GM18508 (cell line): ENCODE data around the gene KEL.
A peak's percentile ranks its signal among the peaks of the same experiment; 100 is the strongest.
"Not testable (repeated sequence)": the region's sequence is repeated elsewhere in the genome, so short reads cannot be mapped to it uniquely, and the experiment has no call there.

ENCODE experiments used
- ATAC-seq: cut with Tn5 transposase; IDR thresholded peaks from one replicate; pipeline ENCODE4 v1.9.1; 2021; ENCODE audit warnings: moderate number of reproducible peaks; ENCODE audit not compliant: insufficient read depth, unreplicated experiment

Gene KEL

GRCh38 chr7:142961973-142962926 lies at the start of gene KEL:
KEL (minus strand) TSS chr7:142962363; CDS start chr7:142962206, 157 bp downstream.
- ATAC-seq: no peak

GRCh38 chr7:143008007-143008901 lies 46.1 kb upstream of the KEL start:
- ATAC-seq: no peak

- no peak for ATAC-seq
Observed at GRCh38 chr7:143005632-143006260, 43.6 kb upstream of the KEL start.

GRCh38 chr7:143003393-143004051 lies 41.4 kb upstream of the KEL start:
- peak; percentile 59 for ATAC-seq

GRCh38 chr7:143002898-143003297 lies 40.7 kb upstream of the KEL start:
- no peak for ATAC-seq

GRCh38 chr7:143002106-143002505 lies 39.9 kb upstream of the KEL start:
- ATAC-seq: no peak

- ATAC-seq: no peak
Observed at GRCh38 chr7:143000648-143001047, 38.5 kb upstream of the KEL start.

GRCh38 chr7:142999793-143000192 lies 37.6 kb upstream of the KEL start:
- no peak for ATAC-seq

- no peak for ATAC-seq
Observed at GRCh38 chr7:142998966-142999365, 36.8 kb upstream of the KEL start.

GRCh38 chr7:142997456-142997989 lies 35.4 kb upstream of the KEL start:
- no peak for ATAC-seq

GRCh38 chr7:142992427-142992826 lies 30.3 kb upstream of the KEL start:
- no peak for ATAC-seq

- no peak for ATAC-seq
Observed at GRCh38 chr7:142984297-142984696, 22.1 kb upstream of the KEL start.

GRCh38 chr7:142983825-142984224 lies 21.7 kb upstream of the KEL start:
- ATAC-seq: no peak

- ATAC-seq: not testable (repeated sequence)
Observed at GRCh38 chr7:142978402-142978801, 16.2 kb upstream of the KEL start.

GRCh38 chr7:142974626-142975025 lies 12.5 kb upstream of the KEL start:
- no peak for ATAC-seq

GRCh38 chr7:142969183-142969582 lies 7.0 kb upstream of the KEL start:
- no peak for ATAC-seq

GRCh38 chr7:142968229-142968628 lies 6.1 kb upstream of the KEL start:
- ATAC-seq: no peak

GRCh38 chr7:142964502-142965246 lies 2.5 kb upstream of the KEL start:
- ATAC-seq: no peak

- no peak for ATAC-seq
Observed at GRCh38 chr7:142963993-142964392, 1.8 kb upstream of the KEL start.
